Kidney glomerular epithelial cell (primary cell): Measurements from ENCODE around the gene ADAMTS9.

Experiments
- DNase-seq: peaks from one replicate; lab custom pipeline; 2025; lab: John Stamatoyannopoulos, UW

The ADAMTS9 gene

GRCh38 chr3:64685331-64685799, 2.4 kb downstream of the ADAMTS9 start:
- DNase-seq: no peak

GRCh38 chr3:64684715-64685261, 3.0 kb downstream of the ADAMTS9 start:
- DNase-seq: peak; percentile 50

GRCh38 chr3:64681827-64682226, 6.0 kb downstream of the ADAMTS9 start:
- no peak for DNase-seq

GRCh38 chr3:64681015-64681414, 6.8 kb downstream of the ADAMTS9 start:
- DNase-seq: no peak

GRCh38 chr3:64680334-64680733, 7.5 kb downstream of the ADAMTS9 start:
- no peak for DNase-seq

- no peak for DNase-seq
These were observed 9.7 kb downstream of the ADAMTS9 start for GRCh38 chr3:64677961-64678716.

- no peak for DNase-seq
These were observed 11.0 kb downstream of the ADAMTS9 start for GRCh38 chr3:64676831-64677230.

- DNase-seq: no peak
These were observed 12.0 kb downstream of the ADAMTS9 start for GRCh38 chr3:64675687-64676247.

GRCh38 chr3:64674591-64675076, 13.2 kb downstream of the ADAMTS9 start:
- DNase-seq: peak; percentile 89

GRCh38 chr3:64673159-64673715, 14.6 kb downstream of the ADAMTS9 start:
- DNase-seq: no peak

GRCh38 chr3:64668582-64669510, 19.0 kb downstream of the ADAMTS9 start:
- no peak for DNase-seq

- DNase-seq: no peak
These were observed 19.8 kb downstream of the ADAMTS9 start for GRCh38 chr3:64667887-64668581.

- no peak for DNase-seq
These were observed 20.7 kb downstream of the ADAMTS9 start for GRCh38 chr3:64667138-64667537.

- DNase-seq: peak; percentile 92
These were observed 21.6 kb downstream of the ADAMTS9 start for GRCh38 chr3:64666171-64666588.

- no peak for DNase-seq
These were observed 23.4 kb downstream of the ADAMTS9 start for GRCh38 chr3:64664397-64664796.

- DNase-seq: no peak
These were observed 28.2 kb downstream of the ADAMTS9 start for GRCh38 chr3:64659617-64659978.

- DNase-seq: no peak
These were observed 29.8 kb downstream of the ADAMTS9 start for GRCh38 chr3:64658001-64658400.

- DNase-seq: no peak
These were observed 31.3 kb downstream of the ADAMTS9 start for GRCh38 chr3:64656544-64656943.

GRCh38 chr3:64655160-64655559, 32.6 kb downstream of the ADAMTS9 start:
- no peak for DNase-seq

- DNase-seq: no peak
These were observed 33.8 kb downstream of the ADAMTS9 start for GRCh38 chr3:64654013-64654412.

GRCh38 chr3:64653101-64653500, 34.7 kb downstream of the ADAMTS9 start:
- DNase-seq: no peak
